IPS-15b (cell line): ENCODE results near the gene UHRF2.

Source experiments
- H3K27me3 ChIP-seq: one replicate; pipeline ENCODE4 v1.6.1; 2013; ENCODE audit warnings: low read length; ENCODE audit not compliant: control insufficient read depth, insufficient read depth
- H3K36me3 ChIP-seq: one replicate; pipeline ENCODE4 v1.6.1; 2013; ENCODE audit warnings: low read length; ENCODE audit not compliant: control insufficient read depth, insufficient read depth
- H3K4me1 ChIP-seq: one replicate; pipeline ENCODE4 v1.6.1; 2013; ENCODE audit warnings: mild to moderate bottlenecking, low read length; ENCODE audit not compliant: control insufficient read depth, insufficient read depth
- H3K4me3 ChIP-seq: one replicate; pipeline ENCODE4 v1.5.1; 2013; ENCODE audit warnings: low read depth, low read length
- H3K9ac ChIP-seq: one replicate; pipeline ENCODE4 v1.6.1; 2013; ENCODE audit warnings: low read depth, mild to moderate bottlenecking, low read length
- H3K9me3 ChIP-seq: one replicate; pipeline ENCODE4 v1.6.1; 2013; ENCODE audit warnings: mild to moderate bottlenecking, low read length; ENCODE audit not compliant: control insufficient read depth, insufficient read depth

The UHRF2 gene

DNA sequence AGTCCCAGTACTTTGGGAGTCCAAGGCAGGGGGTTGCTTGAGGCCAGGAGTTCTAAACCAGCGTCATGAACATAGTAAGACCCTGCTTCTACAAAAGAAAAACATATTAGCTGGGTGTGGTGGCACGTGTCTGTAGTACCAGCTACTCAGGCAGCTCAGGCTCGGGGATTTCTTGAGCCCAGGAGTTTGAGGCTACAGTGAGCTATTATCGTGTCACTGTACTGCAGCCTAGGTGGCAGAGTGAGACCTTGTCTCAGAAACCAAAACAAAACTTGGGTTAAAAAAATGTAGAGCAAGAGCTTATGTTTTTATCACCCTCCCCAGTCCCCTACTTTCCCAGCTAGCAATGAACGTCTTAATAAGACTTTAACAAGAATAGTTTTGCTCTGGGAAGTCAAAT, 46.7 kb downstream of the UHRF2 start:
- Histone ChIP-seq H3K9ac (no peak overlapping the region), H3K4me1 (no peaks in the 10 kb centered on the region), H3K36me3 (no peaks in the 10 kb centered on the region), H3K4me3 (no peak overlapping the region), H3K27me3 (no peaks in the 10 kb centered on the region), H3K9me3 (no peaks in the 10 kb centered on the region)

- no peak overlapping the region for H3K4me3 ChIP-seq
- H3K36me3 ChIP-seq: no peaks in the 10 kb centered on the region
- H3K9me3 ChIP-seq: no peaks in the 10 kb centered on the region
- H3K4me1 ChIP-seq: no peaks in the 10 kb centered on the region
- H3K27me3 ChIP-seq: no peaks in the 10 kb centered on the region
- no peak overlapping the region for H3K9ac ChIP-seq
Measured at GRCh38 chr9:6460189-6460768, 47.3 kb downstream of the UHRF2 start.

DNA sequence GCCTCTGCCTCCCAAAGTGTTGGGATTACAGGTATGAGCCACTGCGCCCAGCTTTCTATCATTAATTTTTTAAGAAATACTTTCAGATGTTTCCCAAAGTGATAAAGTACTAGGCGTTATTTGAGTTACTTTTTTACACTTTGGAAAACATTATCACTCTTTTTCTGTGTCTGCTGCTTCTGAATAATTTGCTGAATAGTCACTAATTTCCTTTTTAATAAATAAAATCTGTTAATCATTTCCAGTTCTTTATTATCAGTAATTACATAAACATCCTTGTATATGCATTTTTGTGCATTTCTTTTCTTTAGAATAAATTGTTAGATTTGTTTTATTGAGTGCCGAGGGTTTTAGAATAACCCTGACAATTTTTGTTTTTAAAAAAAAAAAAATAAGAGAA, 48.6 kb downstream of the UHRF2 start:
- no peaks in the 10 kb centered on the region for H3K27me3 ChIP-seq
- H3K4me3 ChIP-seq: no peak overlapping the region
- no peaks in the 10 kb centered on the region for H3K36me3 ChIP-seq
- no peaks in the 10 kb centered on the region for H3K9me3 ChIP-seq
- no peaks in the 10 kb centered on the region for H3K4me1 ChIP-seq
- H3K9ac ChIP-seq: no peak overlapping the region

DNA sequence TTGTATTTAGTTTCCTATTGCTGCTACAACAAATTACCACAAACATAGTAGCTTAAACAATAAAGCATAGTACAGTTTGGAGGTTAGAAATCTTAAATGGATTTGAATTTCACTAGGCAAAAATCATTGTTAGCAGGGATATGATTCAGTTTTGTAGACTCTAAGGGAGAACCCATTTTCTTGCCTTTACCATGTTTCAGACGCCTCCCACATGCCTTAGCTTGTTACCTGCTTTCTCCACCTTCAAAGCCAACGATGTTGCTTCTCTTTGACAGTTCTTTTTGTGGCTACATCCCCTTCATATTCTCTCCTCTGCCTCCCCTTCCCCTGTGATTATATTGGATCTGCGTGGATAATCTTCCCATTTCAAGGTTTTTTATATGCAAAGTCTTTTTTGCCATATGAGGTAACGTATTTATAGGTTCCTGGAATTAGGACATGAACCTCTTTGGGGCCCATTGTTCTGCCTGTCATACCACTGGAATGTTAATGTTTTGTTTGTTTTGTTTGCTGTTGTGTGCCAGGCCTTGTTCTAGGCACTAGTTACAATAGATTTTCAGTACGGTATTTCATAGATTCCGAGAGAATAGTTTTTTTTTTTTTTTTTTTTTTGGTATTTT, 54.1 kb downstream of the UHRF2 start:
- Histone ChIP-seq H3K4me3 (no peak overlapping the region), H3K4me1 (no peaks in the 10 kb centered on the region), H3K36me3 (no peaks in the 10 kb centered on the region), H3K9ac (no peak overlapping the region), H3K27me3 (no peaks in the 10 kb centered on the region), H3K9me3 (no peaks in the 10 kb centered on the region)

DNA sequence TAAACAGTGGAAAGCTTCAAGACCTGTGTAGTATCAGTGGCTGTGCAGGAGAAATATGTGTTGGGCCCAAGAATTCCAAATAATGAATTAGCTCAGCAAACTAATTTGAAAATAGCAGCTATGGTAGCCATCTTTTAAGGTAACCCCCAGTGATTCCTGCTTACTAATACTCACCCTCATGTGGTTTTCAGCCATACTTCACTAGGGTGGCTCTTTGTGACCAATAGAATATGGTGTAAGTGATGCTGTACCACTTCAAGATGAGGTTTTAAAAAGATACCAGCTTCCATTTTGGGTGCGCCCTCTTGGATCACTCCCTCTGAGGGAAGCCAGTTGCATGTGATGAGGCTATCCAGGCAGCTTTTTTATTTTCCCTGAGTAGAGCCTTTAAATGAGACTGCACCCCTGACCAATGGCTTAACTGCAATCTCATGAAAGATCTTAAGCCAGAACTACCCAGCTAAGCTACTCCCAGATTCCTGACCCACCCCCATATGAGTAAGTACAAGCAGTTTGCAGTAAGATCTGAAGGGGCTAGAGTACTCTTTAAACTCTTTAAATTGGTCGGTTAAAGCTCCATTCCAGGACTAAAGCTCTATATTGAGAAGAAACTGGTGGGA, 58.3 kb downstream of the UHRF2 start:
- no peak overlapping the region for H3K4me3 ChIP-seq
- no peaks in the 10 kb centered on the region for H3K4me1 ChIP-seq
- H3K9me3 ChIP-seq: no peaks in the 10 kb centered on the region
- H3K9ac ChIP-seq: no peak overlapping the region
- no peaks in the 10 kb centered on the region for H3K36me3 ChIP-seq
- no peaks in the 10 kb centered on the region for H3K27me3 ChIP-seq

DNA sequence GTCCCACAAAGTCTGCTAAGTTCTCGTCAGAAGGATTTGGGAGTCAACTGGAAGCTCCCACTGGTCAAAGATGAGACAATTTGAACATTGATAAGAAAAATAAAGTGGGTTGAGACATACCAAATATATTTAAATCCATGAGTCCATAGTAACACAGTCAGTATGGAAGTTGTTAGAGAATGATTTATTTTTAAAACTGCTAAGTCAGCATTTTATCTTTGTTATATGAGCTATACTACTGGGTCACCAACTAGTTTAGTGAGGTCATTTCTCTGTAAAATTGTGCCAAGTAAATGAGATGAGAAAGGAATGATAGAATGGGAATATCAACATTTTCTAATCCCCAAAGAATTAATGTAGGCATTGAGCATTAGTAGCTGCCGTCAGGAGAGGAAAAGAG, 60.2 kb downstream of the UHRF2 start:
- Histone ChIP-seq H3K27me3 (no peaks in the 10 kb centered on the region), H3K4me3 (no peak overlapping the region), H3K4me1 (no peaks in the 10 kb centered on the region), H3K36me3 (no peaks in the 10 kb centered on the region), H3K9ac (no peak overlapping the region), H3K9me3 (no peaks in the 10 kb centered on the region)

- no peaks in the 10 kb centered on the region for H3K36me3 ChIP-seq
- no peak overlapping the region for H3K9ac ChIP-seq
- H3K27me3 ChIP-seq: no peaks in the 10 kb centered on the region
- no peaks in the 10 kb centered on the region for H3K9me3 ChIP-seq
- H3K4me3 ChIP-seq: no peak overlapping the region
- no peaks in the 10 kb centered on the region for H3K4me1 ChIP-seq
Measured at GRCh38 chr9:6479959-6480358, 67.0 kb downstream of the UHRF2 start.

GRCh38 chr9:6484210-6484609, 71.2 kb downstream of the UHRF2 start:
- H3K36me3 ChIP-seq: no peaks in the 10 kb centered on the region
- no peaks in the 10 kb centered on the region for H3K27me3 ChIP-seq
- H3K4me3 ChIP-seq: no peak overlapping the region

DNA sequence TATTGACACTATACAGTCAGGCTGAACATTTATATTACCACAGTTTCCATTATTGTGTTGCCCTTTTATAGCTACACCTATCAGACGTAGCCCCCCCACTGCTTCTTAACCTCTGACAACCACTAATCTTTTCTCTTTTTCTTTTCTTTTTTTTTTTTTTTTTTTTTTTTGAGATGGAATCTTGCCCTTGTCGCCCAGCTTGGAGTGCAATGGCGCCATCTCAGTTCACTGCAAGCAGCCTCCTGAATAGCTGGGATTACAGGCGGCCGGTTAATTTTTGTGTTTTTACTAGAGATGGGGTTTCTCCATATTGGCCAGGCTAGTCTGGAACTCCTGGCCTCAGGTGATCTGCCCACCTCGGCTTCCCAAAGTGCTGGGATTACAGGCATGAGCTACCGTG, 75.4 kb downstream of the UHRF2 start:
- Histone ChIP-seq H3K27me3 (no peaks in the 10 kb centered on the region), H3K4me3 (no peak overlapping the region), H3K4me1 (no peaks in the 10 kb centered on the region), H3K9me3 (no peaks in the 10 kb centered on the region), H3K9ac (no peak overlapping the region), H3K36me3 (no peaks in the 10 kb centered on the region)

More at GRCh38 chr9:6484210-6484609, 71.2 kb downstream of the UHRF2 start:
- H3K9ac ChIP-seq: no peak overlapping the region
- H3K4me1 ChIP-seq: no peaks in the 10 kb centered on the region
- H3K9me3 ChIP-seq: no peaks in the 10 kb centered on the region

DNA sequence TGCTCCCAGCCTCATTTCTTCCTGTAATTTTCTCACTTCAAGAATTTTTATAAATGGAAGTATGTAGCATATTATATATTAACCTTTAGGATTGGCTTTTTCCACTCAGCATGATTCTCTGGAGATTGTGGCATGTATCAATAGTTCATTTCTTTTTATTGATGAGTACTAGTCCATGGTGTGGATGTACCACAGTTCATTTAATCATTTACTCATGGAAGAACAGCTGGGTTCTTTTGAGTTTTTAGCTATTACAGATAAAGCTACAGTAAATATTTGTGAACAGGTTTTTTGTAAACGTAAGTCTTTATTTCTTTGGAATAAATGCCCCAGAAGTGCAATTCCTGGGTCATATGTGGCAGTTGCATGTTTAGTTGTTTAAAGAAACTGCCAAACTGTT, 76.1 kb downstream of the UHRF2 start:
- H3K9me3 ChIP-seq: no peaks in the 10 kb centered on the region
- no peak overlapping the region for H3K9ac ChIP-seq
- no peaks in the 10 kb centered on the region for H3K36me3 ChIP-seq
- H3K4me1 ChIP-seq: no peaks in the 10 kb centered on the region
- H3K27me3 ChIP-seq: no peaks in the 10 kb centered on the region
- H3K4me3 ChIP-seq: no peak overlapping the region

DNA sequence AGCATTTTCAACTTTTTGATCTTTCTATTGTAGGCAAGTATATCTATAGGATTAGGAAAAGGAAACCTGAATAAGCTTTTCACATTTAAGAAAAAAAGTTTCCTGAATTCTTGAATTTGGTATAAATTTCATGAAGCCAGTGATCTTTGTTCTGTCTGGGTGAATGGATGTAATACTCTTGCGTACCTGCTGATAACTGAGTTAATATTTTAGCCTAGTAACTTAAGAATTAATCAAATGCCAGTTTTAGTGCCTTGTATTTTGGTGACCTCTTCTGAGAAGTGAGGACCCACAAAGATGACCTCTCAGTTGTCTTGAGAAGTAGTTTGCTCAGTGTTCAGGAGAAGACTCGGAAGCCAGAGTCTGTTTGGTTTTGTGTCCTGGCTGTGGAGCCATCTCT, 77.9 kb downstream of the UHRF2 start:
- no peak overlapping the region for H3K4me3 ChIP-seq
- H3K9ac ChIP-seq: no peak overlapping the region
- H3K4me1 ChIP-seq: no peaks in the 10 kb centered on the region
- H3K36me3 ChIP-seq: no peaks in the 10 kb centered on the region
- H3K27me3 ChIP-seq: no peaks in the 10 kb centered on the region
- no peaks in the 10 kb centered on the region for H3K9me3 ChIP-seq

DNA sequence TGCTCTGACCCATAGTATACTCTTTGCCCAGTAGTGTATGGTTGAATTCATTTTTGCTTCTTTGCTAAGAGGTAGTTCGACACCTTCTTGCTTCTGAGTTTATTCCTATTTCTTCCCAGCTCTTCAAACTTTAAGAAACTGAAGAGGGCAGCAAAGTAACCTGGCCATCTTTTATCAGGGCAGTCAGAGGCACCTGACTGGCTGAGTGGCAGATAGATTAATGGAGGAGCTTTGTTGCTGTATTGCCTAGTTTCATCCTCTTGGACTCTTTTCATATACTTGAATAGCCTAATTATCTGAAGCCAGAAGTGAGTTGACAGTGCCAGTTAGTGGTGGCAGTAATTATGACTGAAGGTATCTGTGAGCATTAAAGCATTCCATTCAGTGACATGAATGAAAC, 82.5 kb downstream of the UHRF2 start:
- Histone ChIP-seq H3K27me3 (no peaks in the 10 kb centered on the region), H3K4me1 (no peaks in the 10 kb centered on the region), H3K9me3 (no peaks in the 10 kb centered on the region), H3K4me3 (no peak overlapping the region), H3K36me3 (no peaks in the 10 kb centered on the region), H3K9ac (no peak overlapping the region)
